ENCODE data around the gene CAPN14. TPM values are rescaled to one million over a fixed set of nuclear protein-coding genes. Genes with fewer than 3 reads are reported as not detected.

CAPN14 gene
- total RNA-seq, 1 experiment from 2014 or later, result 0.05 TPM

DNA sequence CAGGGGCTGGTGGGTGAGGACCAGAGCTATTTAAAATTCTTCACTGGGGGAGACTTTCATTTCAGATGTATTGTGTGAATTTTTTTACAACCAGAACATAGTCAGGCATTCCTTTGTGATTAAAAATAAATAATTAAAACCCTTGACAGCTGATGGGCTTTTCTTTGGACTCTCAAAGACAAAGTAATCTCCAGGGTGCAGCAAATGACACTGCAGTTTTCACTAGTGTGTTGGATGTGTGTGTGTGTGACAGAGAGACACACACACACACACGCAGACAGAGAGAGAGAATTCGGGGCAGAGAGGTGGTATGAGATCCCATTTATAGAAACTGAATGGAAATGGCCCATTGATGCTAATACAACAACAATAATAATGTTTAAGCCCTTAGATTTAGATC, 68.8 kb downstream of the CAPN14 start:
- BruUV-seq (replicated peaks), result no TSS peak
- POLR2A ChIA-PET, result no interaction called here
- no peaks in the 10 kb centered on the region for H3K36me3 ChIP-seq (ENCODE audit: control insufficient read depth, insufficient read depth, low read length)
- in situ Hi-C loops (cut with HindIII; ENCODE audit: low pct_unique_long_range_greater_than_20kb, low sequenced_read_pairs) (no loop called here), intact Hi-C loops (cut with micrococcal nuclease; ENCODE audit: unreplicated experiment) (no loop called here)
- H3K4me3 ChIP-seq (ENCODE audit: low read depth in 2 of 2, low read length in 2 of 2), result no peak overlapping the region
- CTCF ChIA-PET, result no interaction called here
- peaks cover 15% of the 10 kb centered on the region for H3K27me3 ChIP-seq (ENCODE audit: control insufficient read depth, insufficient read depth, low read length)
- H3K4me1 ChIP-seq (ENCODE audit: control insufficient read depth, insufficient read depth, low read length), result no peaks in the 10 kb centered on the region
- no peak for ATAC-seq
- H3K27ac ChIP-seq (ENCODE audit: low read length), result no peak overlapping the region
- no peaks in the 10 kb centered on the region for H3K9me3 ChIP-seq (ENCODE audit: control insufficient read depth, insufficient read depth, low read depth, low read length)
- TF ChIP-seq TCF7L2 (IDR thresholded peaks at IDR 0.05; ENCODE audit: low read depth, low read length) (no peak), SIN3A (IDR thresholded peaks at IDR 0.05; ENCODE audit: borderline replicate concordance, insufficient read depth, low read depth, low read length) (no peak), POLR2AphosphoS5 (IDR thresholded peaks at IDR 0.05; ENCODE audit: low read depth, low read length) (no peak)
- TF ChIP-seq, protein P1, sequence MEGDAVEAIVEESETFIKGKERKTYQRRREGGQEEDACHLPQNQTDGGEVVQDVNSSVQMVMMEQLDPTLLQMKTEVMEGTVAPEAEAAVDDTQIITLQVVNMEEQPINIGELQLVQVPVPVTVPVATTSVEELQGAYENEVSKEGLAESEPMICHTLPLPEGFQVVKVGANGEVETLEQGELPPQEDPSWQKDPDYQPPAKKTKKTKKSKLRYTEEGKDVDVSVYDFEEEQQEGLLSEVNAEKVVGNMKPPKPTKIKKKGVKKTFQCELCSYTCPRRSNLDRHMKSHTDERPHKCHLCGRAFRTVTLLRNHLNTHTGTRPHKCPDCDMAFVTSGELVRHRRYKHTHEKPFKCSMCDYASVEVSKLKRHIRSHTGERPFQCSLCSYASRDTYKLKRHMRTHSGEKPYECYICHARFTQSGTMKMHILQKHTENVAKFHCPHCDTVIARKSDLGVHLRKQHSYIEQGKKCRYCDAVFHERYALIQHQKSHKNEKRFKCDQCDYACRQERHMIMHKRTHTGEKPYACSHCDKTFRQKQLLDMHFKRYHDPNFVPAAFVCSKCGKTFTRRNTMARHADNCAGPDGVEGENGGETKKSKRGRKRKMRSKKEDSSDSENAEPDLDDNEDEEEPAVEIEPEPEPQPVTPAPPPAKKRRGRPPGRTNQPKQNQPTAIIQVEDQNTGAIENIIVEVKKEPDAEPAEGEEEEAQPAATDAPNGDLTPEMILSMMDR (IDR thresholded peaks at IDR 0.05), result no peak
- TF ChIP-seq, protein P2, sequence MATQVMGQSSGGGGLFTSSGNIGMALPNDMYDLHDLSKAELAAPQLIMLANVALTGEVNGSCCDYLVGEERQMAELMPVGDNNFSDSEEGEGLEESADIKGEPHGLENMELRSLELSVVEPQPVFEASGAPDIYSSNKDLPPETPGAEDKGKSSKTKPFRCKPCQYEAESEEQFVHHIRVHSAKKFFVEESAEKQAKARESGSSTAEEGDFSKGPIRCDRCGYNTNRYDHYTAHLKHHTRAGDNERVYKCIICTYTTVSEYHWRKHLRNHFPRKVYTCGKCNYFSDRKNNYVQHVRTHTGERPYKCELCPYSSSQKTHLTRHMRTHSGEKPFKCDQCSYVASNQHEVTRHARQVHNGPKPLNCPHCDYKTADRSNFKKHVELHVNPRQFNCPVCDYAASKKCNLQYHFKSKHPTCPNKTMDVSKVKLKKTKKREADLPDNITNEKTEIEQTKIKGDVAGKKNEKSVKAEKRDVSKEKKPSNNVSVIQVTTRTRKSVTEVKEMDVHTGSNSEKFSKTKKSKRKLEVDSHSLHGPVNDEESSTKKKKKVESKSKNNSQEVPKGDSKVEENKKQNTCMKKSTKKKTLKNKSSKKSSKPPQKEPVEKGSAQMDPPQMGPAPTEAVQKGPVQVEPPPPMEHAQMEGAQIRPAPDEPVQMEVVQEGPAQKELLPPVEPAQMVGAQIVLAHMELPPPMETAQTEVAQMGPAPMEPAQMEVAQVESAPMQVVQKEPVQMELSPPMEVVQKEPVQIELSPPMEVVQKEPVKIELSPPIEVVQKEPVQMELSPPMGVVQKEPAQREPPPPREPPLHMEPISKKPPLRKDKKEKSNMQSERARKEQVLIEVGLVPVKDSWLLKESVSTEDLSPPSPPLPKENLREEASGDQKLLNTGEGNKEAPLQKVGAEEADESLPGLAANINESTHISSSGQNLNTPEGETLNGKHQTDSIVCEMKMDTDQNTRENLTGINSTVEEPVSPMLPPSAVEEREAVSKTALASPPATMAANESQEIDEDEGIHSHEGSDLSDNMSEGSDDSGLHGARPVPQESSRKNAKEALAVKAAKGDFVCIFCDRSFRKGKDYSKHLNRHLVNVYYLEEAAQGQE (IDR thresholded peaks at IDR 0.05; ENCODE audit: insufficient read depth in 1 of 2, low read depth in 2 of 2, low read length in 1 of 2), result no peak
- no peak for DNase-seq (ENCODE audit: low read depth, low spot score)

DNA sequence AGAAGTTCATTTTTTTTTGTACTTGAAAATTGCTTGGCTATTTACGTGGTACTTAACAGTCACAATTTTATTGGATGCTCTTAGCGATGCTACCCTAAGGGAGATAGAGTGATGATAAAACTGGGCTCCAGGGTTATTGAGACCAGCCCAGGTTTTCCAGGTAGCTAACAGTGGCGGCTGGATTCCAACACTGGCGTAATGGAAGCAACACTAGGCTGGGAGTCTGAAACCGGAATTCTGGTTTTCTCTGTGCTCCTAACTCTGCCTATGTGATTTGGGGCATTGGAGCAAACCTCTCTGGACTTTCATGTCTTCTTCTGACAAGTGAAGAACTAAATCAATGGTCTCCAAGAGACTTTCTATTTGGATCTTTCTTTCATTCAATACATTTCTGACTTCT, 69.7 kb downstream of the CAPN14 start:
- CTCF ChIA-PET, result no interaction called here
- ATAC-seq, result no peak
- Histone ChIP-seq H3K4me3 (ENCODE audit: low read depth in 2 of 2, low read length in 2 of 2) (no peak overlapping the region), H3K9me3 (ENCODE audit: control insufficient read depth, insufficient read depth, low read depth, low read length) (no peaks in the 10 kb centered on the region), H3K36me3 (ENCODE audit: control insufficient read depth, insufficient read depth, low read length) (no peaks in the 10 kb centered on the region), H3K27ac (ENCODE audit: low read length) (no peak overlapping the region), H3K27me3 (ENCODE audit: control insufficient read depth, insufficient read depth, low read length) (peaks cover 15% of the 10 kb centered on the region), H3K4me1 (ENCODE audit: control insufficient read depth, insufficient read depth, low read length) (no peaks in the 10 kb centered on the region)
- BruUV-seq (replicated peaks), result no TSS peak
- TF ChIP-seq, protein P1 (IDR thresholded peaks at IDR 0.05), result no peak
- TF ChIP-seq, protein P2 (IDR thresholded peaks at IDR 0.05; ENCODE audit: insufficient read depth in 1 of 2, low read depth in 2 of 2, low read length in 1 of 2), result no peak
- TF ChIP-seq TCF7L2 (IDR thresholded peaks at IDR 0.05; ENCODE audit: low read depth, low read length) (no peak), SIN3A (IDR thresholded peaks at IDR 0.05; ENCODE audit: borderline replicate concordance, insufficient read depth, low read depth, low read length) (no peak), POLR2AphosphoS5 (IDR thresholded peaks at IDR 0.05; ENCODE audit: low read depth, low read length) (no peak)
- POLR2A ChIA-PET, result no interaction called here
- in situ Hi-C loops (cut with HindIII; ENCODE audit: low pct_unique_long_range_greater_than_20kb, low sequenced_read_pairs), result no loop called here
- intact Hi-C loops (cut with micrococcal nuclease; ENCODE audit: unreplicated experiment), result no loop called here
- no peak for DNase-seq (ENCODE audit: low read depth, low spot score)

All from Panc1 (cell line).